NB4 (cell line): Measurements from ENCODE around the gene ASGR2.

Source experiments
- MYC ChIP-seq: IDR thresholded peaks from 2 replicates; pipeline ENCODE4 v1.6.1; 2011; ENCODE audit warnings: low read depth, low read length
- POLR2A ChIP-seq: IDR thresholded peaks from 2 replicates; pipeline ENCODE4 v1.6.1; 2011; ENCODE audit warnings: mild to moderate bottlenecking; ENCODE audit not compliant: insufficient read length; ENCODE audit errors: extremely low read depth
- TF ChIP-seq, protein P1 (sequence below): IDR thresholded peaks from one replicate; pipeline ENCODE4 v1.5.1; 2012; ENCODE audit warnings: low read depth, low read length

DNA sequence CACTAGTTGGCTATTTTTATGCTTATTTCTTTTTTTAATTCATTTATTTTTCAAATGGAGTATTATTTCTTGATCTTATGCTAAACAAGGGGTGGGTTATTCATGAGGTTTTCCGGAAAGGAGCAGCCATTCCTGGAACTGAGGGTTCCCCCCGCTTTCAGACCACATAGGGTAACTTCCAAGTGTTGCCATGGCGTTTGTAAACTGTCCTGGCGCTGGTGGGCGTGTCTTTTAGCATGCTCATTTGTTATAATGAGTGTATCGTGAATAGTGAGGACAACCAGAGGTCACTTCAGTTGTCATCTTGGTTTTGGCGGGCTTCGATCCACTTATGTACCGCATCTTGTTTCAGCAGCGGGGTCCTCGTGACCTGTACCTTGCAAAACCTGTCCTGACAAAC, 29.6 kb upstream of the ASGR2 start:
- TF ChIP-seq POLR2A (no peak), MYC (no peak)
- TF ChIP-seq, protein P1, sequence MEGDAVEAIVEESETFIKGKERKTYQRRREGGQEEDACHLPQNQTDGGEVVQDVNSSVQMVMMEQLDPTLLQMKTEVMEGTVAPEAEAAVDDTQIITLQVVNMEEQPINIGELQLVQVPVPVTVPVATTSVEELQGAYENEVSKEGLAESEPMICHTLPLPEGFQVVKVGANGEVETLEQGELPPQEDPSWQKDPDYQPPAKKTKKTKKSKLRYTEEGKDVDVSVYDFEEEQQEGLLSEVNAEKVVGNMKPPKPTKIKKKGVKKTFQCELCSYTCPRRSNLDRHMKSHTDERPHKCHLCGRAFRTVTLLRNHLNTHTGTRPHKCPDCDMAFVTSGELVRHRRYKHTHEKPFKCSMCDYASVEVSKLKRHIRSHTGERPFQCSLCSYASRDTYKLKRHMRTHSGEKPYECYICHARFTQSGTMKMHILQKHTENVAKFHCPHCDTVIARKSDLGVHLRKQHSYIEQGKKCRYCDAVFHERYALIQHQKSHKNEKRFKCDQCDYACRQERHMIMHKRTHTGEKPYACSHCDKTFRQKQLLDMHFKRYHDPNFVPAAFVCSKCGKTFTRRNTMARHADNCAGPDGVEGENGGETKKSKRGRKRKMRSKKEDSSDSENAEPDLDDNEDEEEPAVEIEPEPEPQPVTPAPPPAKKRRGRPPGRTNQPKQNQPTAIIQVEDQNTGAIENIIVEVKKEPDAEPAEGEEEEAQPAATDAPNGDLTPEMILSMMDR, result no peak
